Karpas-422 (cell line): Measurements from ENCODE around the gene CFL1. TPM values are rescaled to one million over a fixed set of nuclear protein-coding genes. Genes with fewer than 3 reads are reported as not detected.

Experiments used
- DNase-seq: peaks from one replicate; pipeline ENCODE4 v3.0.0-alpha.2; 2015
- H2AFZ ChIP-seq: fragments of 200-600 bp; sonication (generic); 2 replicates; pipeline ENCODE4 v1.6.1; 2014; ENCODE audit warnings: antibody characterized with exemption, low read length, mixed read lengths
- H3K27ac ChIP-seq: fragments of 200-600 bp; sonication (generic); 2 replicates; pipeline ENCODE4 v1.5.1; 2014; ENCODE audit warnings: mild to moderate bottlenecking, low read length, moderate library complexity
- H3K27me3 ChIP-seq: fragments of 200-600 bp; sonication (generic); 2 replicates; pipeline ENCODE4 v1.6.1; 2014; ENCODE audit warnings: low read length, mixed read lengths
- H3K36me3 ChIP-seq: fragments of 200-600 bp; sonication (generic); 2 replicates; pipeline ENCODE4 v1.6.1; 2014; ENCODE audit warnings: low read length, mixed read lengths; ENCODE audit not compliant: insufficient read depth
- H3K4me1 ChIP-seq: fragments of 200-600 bp; sonication (generic); 2 replicates; pipeline ENCODE4 v1.6.1; 2014; ENCODE audit warnings: mild to moderate bottlenecking, low read length, mixed read lengths
- H3K4me2 ChIP-seq: fragments of 200-600 bp; sonication (generic); 2 replicates; pipeline ENCODE4 v1.6.1; 2014; ENCODE audit warnings: low read length, low read depth, mild to moderate bottlenecking; ENCODE audit not compliant: poor library complexity, severe bottlenecking
- H3K4me3 ChIP-seq: fragments of 200-600 bp; sonication (generic); 2 replicates; pipeline ENCODE4 v1.5.1; 2014; ENCODE audit warnings: mild to moderate bottlenecking, antibody characterized with exemption, low read length, mixed read lengths
- H3K79me2 ChIP-seq: fragments of 200-600 bp; sonication (generic); 2 replicates; pipeline ENCODE4 v1.6.1; 2014; ENCODE audit warnings: mild to moderate bottlenecking, low read length, mixed read lengths
- H3K9ac ChIP-seq: fragments of 200-600 bp; sonication (generic); 2 replicates; pipeline ENCODE4 v1.6.0; 2014; ENCODE audit warnings: low read length
- H3K9me2 ChIP-seq: fragments of 200-600 bp; sonication (generic), shearing (Covaris generic); replicated peaks from 2 replicates; pipeline ENCODE4 v1.6.0; 2014; ENCODE audit warnings: mild to moderate bottlenecking, low read length, moderate library complexity; ENCODE audit not compliant: insufficient read depth
- H3K9me3 ChIP-seq: fragments of 300-700, 200-600 bp; sonication (generic); 2 replicates; pipeline ENCODE4 v1.6.1; 2014; ENCODE audit warnings: low read length, mixed read lengths
- H4K20me1 ChIP-seq: fragments of 200-600 bp; sonication (generic); 2 replicates; pipeline ENCODE4 v1.6.1; 2014; ENCODE audit warnings: mild to moderate bottlenecking, antibody characterized with exemption, low read length, low read depth; ENCODE audit not compliant: insufficient read depth
- total RNA-seq: library from RNA; depleted of rRNA; stranded (reverse); fragments of >200 nt; shearing (Covaris generic); gene quantifications from 2 replicates; pipeline ENCODE4 v1.2.3, GENCODE V29; 2014; ENCODE audit warnings: low replicate concordance

The CFL1 gene
- total RNA-seq, 1 experiment from 2014 or later: 514 TPM

DNA sequence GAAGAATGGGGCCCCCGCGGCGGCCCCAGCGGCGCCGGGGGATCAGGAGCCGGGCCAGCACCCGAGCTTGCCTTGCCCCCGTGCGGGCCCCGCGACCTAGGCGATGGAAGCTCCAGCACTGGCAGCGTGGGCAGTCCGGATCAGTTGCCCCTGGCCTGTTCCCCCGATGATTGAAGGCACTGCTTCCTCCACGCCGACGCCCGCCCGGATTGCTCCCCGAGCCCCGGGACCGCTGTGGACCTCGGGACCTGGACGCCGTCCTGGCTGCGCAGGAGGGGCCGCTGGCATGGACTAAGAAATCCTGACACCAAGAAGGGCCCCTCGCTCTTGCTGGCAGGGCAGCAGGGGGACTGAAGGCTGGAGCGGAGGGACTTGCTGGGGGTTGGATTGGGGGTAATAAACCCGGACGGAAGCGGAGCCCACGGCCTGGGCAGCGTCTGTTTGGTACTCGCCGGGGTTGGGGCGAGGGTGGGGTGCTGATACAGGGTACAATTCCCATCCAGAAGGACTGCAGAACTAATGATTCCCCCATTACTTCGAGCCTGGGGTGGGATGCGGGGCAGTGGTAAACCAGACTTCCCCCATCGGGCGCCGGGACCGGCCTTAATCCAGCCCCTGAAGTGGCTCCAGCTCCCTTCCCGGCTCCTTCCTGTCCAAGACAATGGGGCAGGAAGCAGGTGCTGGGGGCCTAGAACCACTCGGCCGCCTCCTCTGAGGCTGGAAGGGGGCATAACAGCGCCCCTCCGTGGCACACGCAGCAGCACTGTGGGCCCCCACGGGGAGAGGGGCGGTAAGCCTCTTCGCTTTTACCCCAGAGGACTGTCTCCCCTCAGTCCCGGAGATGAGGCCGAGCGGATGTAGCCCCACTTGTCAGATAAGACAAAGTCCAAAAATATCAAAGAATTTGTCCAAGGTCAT is 33.5 kb upstream of the CFL1 start:
- H3K4me1 ChIP-seq: peaks cover 59% of the 10 kb centered on the region
- peak overlapping the region; percentile 97 for H3K9ac ChIP-seq
- peak; percentile 73 for DNase-seq
- peak overlapping the region; percentile 100 for H3K4me2 ChIP-seq
- peaks cover 8% of the 10 kb centered on the region; the same call in 1 of the 2 replicates for H4K20me1 ChIP-seq
- H3K36me3 ChIP-seq: peaks cover under 1% of the 10 kb centered on the region; the same call in 1 of the 2 replicates
- H3K79me2 ChIP-seq: peaks cover 31% of the 10 kb centered on the region
- no peaks in the 10 kb centered on the region for H3K9me3 ChIP-seq
- H3K4me3 ChIP-seq: peak overlapping the region; percentile 96
- H2AFZ ChIP-seq: no peak overlapping the region
- H3K9me2 ChIP-seq: no peaks in the 10 kb centered on the region
- no peaks in the 10 kb centered on the region for H3K27me3 ChIP-seq
- H3K27ac ChIP-seq: peak overlapping the region; percentile 59

DNA sequence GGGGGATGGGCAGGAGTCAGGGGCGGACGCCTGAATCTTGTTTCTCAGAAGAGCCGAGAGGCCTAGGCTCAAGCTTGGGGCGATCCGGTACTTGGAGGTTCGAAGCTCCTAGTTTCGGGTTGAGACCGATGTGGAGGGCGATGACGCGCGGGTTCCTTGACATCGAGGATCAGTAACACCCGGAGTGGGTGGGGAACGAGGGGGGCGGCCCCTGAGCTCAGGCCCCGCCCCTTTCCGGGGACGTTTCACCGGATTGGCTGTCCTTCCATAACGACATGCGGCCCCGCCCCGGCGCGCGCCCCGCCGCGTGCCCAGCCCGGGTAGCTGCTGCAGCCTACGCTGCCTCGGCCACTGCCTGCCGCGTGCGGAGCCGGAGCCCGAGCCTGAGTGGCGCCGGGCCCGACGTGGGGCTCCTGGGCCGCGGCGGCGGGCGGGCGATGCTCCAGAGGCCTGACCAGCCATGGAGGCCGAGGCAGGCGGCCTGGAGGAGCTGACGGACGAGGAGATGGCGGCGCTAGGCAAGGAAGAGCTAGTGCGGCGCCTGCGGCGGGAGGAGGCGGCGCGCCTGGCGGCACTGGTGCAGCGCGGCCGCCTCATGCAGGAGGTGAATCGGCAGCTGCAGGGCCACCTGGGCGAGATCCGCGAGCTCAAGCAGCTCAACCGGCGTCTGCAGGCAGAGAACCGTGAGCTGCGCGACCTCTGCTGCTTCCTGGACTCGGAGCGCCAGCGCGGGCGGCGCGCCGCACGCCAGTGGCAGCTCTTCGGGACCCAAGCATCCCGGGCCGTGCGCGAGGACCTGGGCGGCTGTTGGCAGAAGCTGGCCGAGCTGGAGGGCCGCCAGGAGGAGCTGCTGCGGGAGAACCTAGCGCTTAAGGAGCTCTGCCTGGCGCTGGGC is 32.6 kb upstream of the CFL1 start, which contains the start of gene CCDC85B:
CCDC85B (plus strand) TSS at position 350 of the 895 bp plus-strand sequence; CDS start at position 461, 111 bp downstream.
- H3K4me1 ChIP-seq: peaks cover 66% of the 10 kb centered on the region
- H3K4me3 ChIP-seq: peak within 1 kb of the TSS; percentile 96
- H3K9me2 ChIP-seq: no peaks in the 10 kb centered on the region
- peaks cover 8% of the 10 kb centered on the region; the same call in 1 of the 2 replicates for H3K36me3 ChIP-seq
- H3K27ac ChIP-seq: peak within 1 kb of the TSS; percentile 64
- peaks cover 35% of the 10 kb centered on the region for H3K79me2 ChIP-seq
- H2AFZ ChIP-seq: peak within 1 kb of the TSS; percentile 95; the same call in 1 of the 2 replicates
- no peaks in the 10 kb centered on the region for H3K27me3 ChIP-seq
- H3K9me3 ChIP-seq: no peaks in the 10 kb centered on the region
- H3K9ac ChIP-seq: peak within 1 kb of the TSS; percentile 97
- H3K4me2 ChIP-seq: peak within 1 kb of the TSS; percentile 100
- H4K20me1 ChIP-seq: peaks cover 8% of the 10 kb centered on the region; the same call in 1 of the 2 replicates
- DNase-seq: peak; percentile 98

DNA sequence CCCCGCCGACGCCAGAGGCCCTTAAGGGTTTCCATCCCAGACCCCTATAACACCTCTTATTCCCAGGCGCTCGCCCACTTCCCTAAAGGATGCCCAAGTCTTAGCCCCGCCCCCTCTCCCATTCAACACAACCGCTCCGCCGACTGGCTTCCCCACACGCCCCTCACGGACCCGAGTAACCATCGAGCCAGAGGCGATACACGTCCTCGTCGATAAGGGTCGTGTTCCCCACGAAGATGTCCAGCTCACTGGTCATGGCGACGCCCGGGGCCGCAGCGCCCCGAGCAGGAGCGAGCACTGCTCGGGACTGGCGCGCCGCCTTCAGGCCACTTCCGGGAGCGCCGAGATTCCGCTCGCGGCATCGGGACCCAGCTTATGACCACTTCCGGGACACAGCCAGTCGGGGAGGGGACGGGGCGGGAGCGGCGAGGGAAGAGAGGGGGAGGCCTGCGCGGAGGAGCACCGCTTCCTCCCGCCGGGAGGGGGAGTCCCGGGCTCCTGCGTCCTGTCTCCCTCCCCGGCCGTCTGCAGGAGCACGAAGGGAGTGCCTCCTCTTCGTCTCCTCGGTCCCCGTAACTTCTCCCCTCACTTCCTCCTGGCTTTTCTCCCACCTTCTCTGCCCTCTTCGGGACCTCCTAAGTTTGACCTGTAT is 30.3 kb upstream of the CFL1 start, which contains the start of gene FIBP:
FIBP (minus strand) TSS at position 309 of the 652 bp plus-strand sequence; CDS start at position 256, 53 bp downstream.
- H3K79me2 ChIP-seq: peaks cover 35% of the 10 kb centered on the region
- peak within 1 kb of the TSS; percentile 95 for H2AFZ ChIP-seq
- peak within 1 kb of the TSS; percentile 100 for H3K4me2 ChIP-seq
- peak within 1 kb of the TSS; percentile 64 for H3K27ac ChIP-seq
- H3K36me3 ChIP-seq: peaks cover 21% of the 10 kb centered on the region
- peak within 1 kb of the TSS; percentile 94 for H3K9ac ChIP-seq
- H3K4me1 ChIP-seq: peaks cover 66% of the 10 kb centered on the region
- H3K27me3 ChIP-seq: no peaks in the 10 kb centered on the region
- no peaks in the 10 kb centered on the region for H3K9me3 ChIP-seq
- H4K20me1 ChIP-seq: peaks cover 8% of the 10 kb centered on the region; the same call in 1 of the 2 replicates
- peak within 1 kb of the TSS; percentile 95 for H3K4me3 ChIP-seq
- DNase-seq: peak; percentile 98
- H3K9me2 ChIP-seq: no peaks in the 10 kb centered on the region

DNA sequence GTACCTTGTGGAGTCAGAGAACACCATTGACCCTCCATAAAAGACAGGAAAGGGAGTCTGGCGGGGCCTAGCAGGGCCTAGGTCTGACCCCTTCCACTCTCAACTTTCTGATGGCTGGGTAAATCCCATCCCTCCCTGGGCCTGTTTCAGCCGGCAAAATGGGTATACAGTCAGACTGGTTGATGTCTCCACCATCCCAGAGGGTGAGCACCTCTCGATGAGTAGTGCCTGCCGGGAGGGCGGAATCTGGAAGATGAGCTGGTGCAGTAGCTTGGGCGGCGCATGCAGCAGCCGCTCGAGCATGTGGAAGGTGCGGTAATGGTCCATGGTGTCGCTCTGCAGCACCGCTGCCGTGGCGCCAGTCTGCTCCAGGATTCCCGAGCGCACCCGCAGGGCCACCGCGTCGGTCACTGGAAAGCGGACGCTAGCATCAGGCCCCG is 29.8 kb upstream of the CFL1 start:
- peaks cover 35% of the 10 kb centered on the region for H3K79me2 ChIP-seq
- H3K9ac ChIP-seq: peak overlapping the region; percentile 94
- peak; percentile 68 for DNase-seq
- H3K4me1 ChIP-seq: peaks cover 61% of the 10 kb centered on the region
- peak overlapping the region; percentile 95 for H3K4me3 ChIP-seq
- peak overlapping the region; percentile 89; the same call in 1 of the 2 replicates for H2AFZ ChIP-seq
- H3K27me3 ChIP-seq: no peaks in the 10 kb centered on the region
- H3K36me3 ChIP-seq: peaks cover 25% of the 10 kb centered on the region
- H3K27ac ChIP-seq: peak overlapping the region; percentile 30; the same call in 1 of the 2 replicates
- no peaks in the 10 kb centered on the region for H3K9me3 ChIP-seq
- peaks cover 8% of the 10 kb centered on the region; the same call in 1 of the 2 replicates for H4K20me1 ChIP-seq
- H3K4me2 ChIP-seq: peak overlapping the region; percentile 100
- no peaks in the 10 kb centered on the region for H3K9me2 ChIP-seq

DNA sequence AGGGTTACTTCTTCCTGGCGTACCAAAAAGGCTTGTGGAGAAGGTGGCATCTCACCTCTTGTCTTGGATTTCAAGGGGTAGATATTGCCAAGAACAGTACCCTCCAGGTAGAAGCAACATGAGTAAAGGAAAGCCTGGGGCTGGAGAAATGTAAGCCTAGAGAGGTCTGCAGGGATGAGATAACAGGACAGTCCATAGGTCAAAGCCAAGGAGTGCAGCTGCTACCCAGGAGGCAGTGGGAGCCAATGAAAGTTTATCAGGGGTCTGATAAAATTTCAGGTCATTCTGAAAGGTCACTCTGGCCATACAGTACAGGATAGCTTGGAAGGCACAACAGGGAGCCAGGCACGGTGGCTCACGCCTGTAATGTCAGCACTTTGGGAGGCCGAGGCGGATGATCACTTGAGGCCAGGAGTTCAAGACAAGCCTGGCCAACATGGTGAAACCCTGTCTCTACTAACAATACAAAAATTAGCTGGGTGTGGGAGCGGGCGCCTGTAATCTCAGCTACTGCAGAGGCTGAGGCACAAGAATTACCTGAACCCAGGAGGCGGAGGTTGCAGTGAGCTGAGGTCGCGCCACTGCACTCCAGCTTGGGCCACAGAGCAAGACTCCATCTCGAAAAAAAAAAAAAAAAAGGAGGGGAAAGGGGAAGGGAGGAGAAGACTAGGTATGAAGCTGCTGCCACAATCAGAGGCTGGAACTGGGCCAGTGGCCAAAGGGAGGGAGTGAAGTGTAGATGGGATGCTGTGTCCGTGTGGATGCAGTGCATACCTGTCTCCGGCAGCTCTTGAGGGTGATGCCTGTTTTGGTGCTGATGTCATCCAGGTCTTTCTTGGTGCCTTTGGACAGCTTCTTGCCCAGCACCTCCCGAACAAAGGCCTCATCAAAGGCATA is 29.1 kb upstream of the CFL1 start:
- peaks cover 54% of the 10 kb centered on the region for H3K4me1 ChIP-seq
- no peak overlapping the region for H2AFZ ChIP-seq
- H3K9me3 ChIP-seq: no peaks in the 10 kb centered on the region
- peak overlapping the region; percentile 30; the same call in 1 of the 2 replicates for H3K27ac ChIP-seq
- peaks cover 25% of the 10 kb centered on the region for H3K36me3 ChIP-seq
- peak overlapping the region; percentile 100 for H3K4me2 ChIP-seq
- no peaks in the 10 kb centered on the region for H3K27me3 ChIP-seq
- H4K20me1 ChIP-seq: peaks cover 5% of the 10 kb centered on the region; the same call in 1 of the 2 replicates
- H3K4me3 ChIP-seq: peak overlapping the region; percentile 95
- H3K9ac ChIP-seq: peak overlapping the region; percentile 94
- no peaks in the 10 kb centered on the region for H3K9me2 ChIP-seq
- no peak for DNase-seq
- peaks cover 35% of the 10 kb centered on the region for H3K79me2 ChIP-seq

DNA sequence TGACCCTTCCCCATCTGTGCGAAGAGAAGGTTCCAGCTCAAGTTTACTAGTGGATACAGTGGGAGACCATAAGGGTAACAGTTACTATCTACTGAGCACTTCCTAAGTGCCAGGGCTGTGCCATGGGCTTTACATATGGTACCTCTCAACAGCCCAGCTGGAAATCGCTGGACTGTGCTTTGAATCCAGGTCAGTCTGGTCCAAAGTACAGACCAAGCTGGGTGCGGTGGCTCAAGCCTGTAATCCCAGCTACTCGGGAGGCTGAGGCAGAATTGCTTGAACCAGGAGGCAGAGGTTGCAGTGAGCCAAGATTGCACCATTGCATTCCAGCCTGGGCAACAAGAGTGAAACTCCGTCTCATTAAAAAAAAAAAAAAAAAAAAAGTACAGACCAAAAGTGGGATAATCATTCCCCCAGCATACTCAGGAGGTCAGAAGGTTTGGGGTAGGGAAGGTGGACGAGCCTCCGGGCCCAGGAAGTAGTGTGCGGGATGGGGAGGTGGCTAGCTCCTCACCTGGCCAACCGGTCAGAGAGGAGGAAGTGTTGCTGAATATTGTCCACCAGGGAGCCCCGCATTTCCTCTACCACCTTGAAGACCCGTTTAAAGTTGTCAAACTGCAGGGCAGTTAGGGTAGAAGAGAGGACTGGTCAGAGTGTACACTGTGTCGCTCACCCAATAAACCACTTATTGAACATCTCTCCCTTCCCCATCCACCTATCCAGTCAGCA is 28.0 kb upstream of the CFL1 start:
- no peak for DNase-seq
- Histone ChIP-seq H3K4me1 (peaks cover 48% of the 10 kb centered on the region), H3K9ac (no peak overlapping the region; the same call in 1 of the 2 replicates), H3K27me3 (no peaks in the 10 kb centered on the region), H2AFZ (no peak overlapping the region), H3K9me2 (no peaks in the 10 kb centered on the region), H3K4me3 (no peak overlapping the region), H3K4me2 (peak overlapping the region; percentile 100), H3K36me3 (peaks cover 25% of the 10 kb centered on the region), H3K79me2 (peaks cover 24% of the 10 kb centered on the region), H3K9me3 (no peaks in the 10 kb centered on the region), H4K20me1 (no peaks in the 10 kb centered on the region; the same call in 1 of the 2 replicates), H3K27ac (no peak overlapping the region)
